HCT116 (cell line): ENCODE results near the gene IPCEF1. TPM values are rescaled to one million over a fixed set of nuclear protein-coding genes. Genes with fewer than 3 reads are reported as not detected.

Experiments
- ATAC-seq: fragments of 200-7000 bp; cut with Tn5 transposase; 2 replicates; pipeline ENCODE4 v1.9.1; 2020; ENCODE audit warnings: mild to moderate bottlenecking, moderate library complexity
- Bru-seq: library from RNA; stranded (reverse); fragments of 400-500 nt; gene quantifications from one replicate; lab custom pipeline; 2021; lab: Mats Ljungman, UMichigan
- BruChase-seq, 2 experiments: library from RNA; stranded (reverse); fragments of 400-500 nt; gene quantifications; one replicate each; lab custom pipeline; 2021; lab: Mats Ljungman, UMichigan
- BruUV-seq: library from RNA; stranded (reverse); fragments of 400-500 nt; replicated peaks from 2 replicates; lab custom pipeline; 2021; lab: Mats Ljungman, UMichigan
- CTCF ChIA-PET: fragments of 300-600 bp; sonication (Branson Sonifier 250); formaldehyde crosslinking; loops from one replicate; lab custom pipeline; 2021; ENCODE audit warnings: antibody characterized with exemption; lab: Charles Lee
- POLR2A ChIA-PET: fragments of 300-600, 350-600 bp; sonication (Branson Sonifier 250); formaldehyde crosslinking; loops from one replicate; lab custom pipeline; 2021; ENCODE audit warnings: antibody characterized with exemption; lab: Charles Lee
- RAD21 ChIA-PET, 2 experiments: fragments of 300-600 bp; sonication (Branson Sonifier 250); formaldehyde crosslinking; loops; one replicate each; lab custom pipeline; 2023; ENCODE audit warnings: low total read pairs in 2 of 2; ENCODE audit not compliant: uncharacterized antibody in 2 of 2, unreplicated experiment in 2 of 2, low non-redundant PET in 1 of 2; lab: Charles Lee
- DNase-seq: peaks from one replicate; pipeline ENCODE4 v3.0.0-alpha.2; 2010; ENCODE audit warnings: low read depth, low spot score
- H2AFZ ChIP-seq: fragments of 200-600 bp; shearing (Covaris generic), sonication (generic); 2 replicates; pipeline ENCODE4 v1.6.1; 2017; ENCODE audit warnings: low read depth, mixed run types, mixed read lengths, antibody characterized with exemption, low read length; ENCODE audit not compliant: poor library complexity, severe bottlenecking
- H3K27ac ChIP-seq: 2 replicates; pipeline ENCODE4 v1.5.1; 2012; ENCODE audit warnings: low read depth, low read length
- H3K27me3 ChIP-seq: fragments of 200-600 bp; sonication (generic); 2 replicates; pipeline ENCODE4 v1.6.1; 2016; ENCODE audit warnings: mixed run types, low read length, mixed read lengths; ENCODE audit not compliant: insufficient read depth
- H3K36me3 ChIP-seq, 2 experiments: fragments of 200-500 bp in 1 of 2; fragments of 200-600 bp in 1 of 2; sonication (Bioruptor generic) in 1 of 2; sonication (generic) in 1 of 2; 2 replicates each; pipeline versions ENCODE4 v1.5.1 to v1.6.1; 2014 to 2016; ENCODE audit warnings: low read length in 2 of 2, inconsistent platforms in 1 of 2, mixed read lengths in 1 of 2, mixed run types in 1 of 2; ENCODE audit not compliant: insufficient read depth in 2 of 2, control insufficient read depth in 1 of 2
- H3K4me1 ChIP-seq, 2 experiments: fragments of 200-600 bp in 1 of 2; sonication (generic) in 1 of 2; 2 replicates each; pipeline versions ENCODE4 v1.5.1 to v1.6.1; 2012 to 2017; ENCODE audit warnings: low read length in 2 of 2, inconsistent platforms in 1 of 2, mild to moderate bottlenecking in 1 of 2, mixed read lengths in 1 of 2, mixed run types in 1 of 2, moderate library complexity in 1 of 2; ENCODE audit not compliant: insufficient read depth in 2 of 2, control insufficient read depth in 1 of 2
- H3K4me2 ChIP-seq: fragments of 200-600 bp; sonication (generic); 2 replicates; pipeline ENCODE4 v1.6.1; 2017; ENCODE audit warnings: mixed run types, low read length, mixed read lengths
- H3K4me3 ChIP-seq, 2 experiments: fragments of 200-600 bp in 1 of 2; sonication (generic) in 1 of 2; replicated peaks in 1 of 2; 2 replicates each; pipeline ENCODE4 v1.5.1; 2011 to 2016; ENCODE audit warnings: low read length in 2 of 2, control low read depth in 1 of 2, low read depth in 1 of 2, mild to moderate bottlenecking in 1 of 2, mixed read lengths in 1 of 2, mixed run types in 1 of 2
- H3K79me2 ChIP-seq: fragments of 200-600 bp; sonication (generic); 2 replicates; pipeline ENCODE4 v1.6.1; 2017; ENCODE audit warnings: mild to moderate bottlenecking, mixed run types, low read length, moderate library complexity, mixed read lengths; ENCODE audit not compliant: insufficient read depth
- H3K9ac ChIP-seq: fragments of 200-600 bp; sonication (generic); 2 replicates; pipeline ENCODE4 v1.6.1; 2016; ENCODE audit warnings: low read length, mixed read lengths
- H3K9me2 ChIP-seq: fragments of 200-600 bp; sonication (generic), shearing (Covaris generic); 2 replicates; pipeline ENCODE4 v1.6.1; 2017; ENCODE audit warnings: mixed run types, mild to moderate bottlenecking, moderate library complexity; ENCODE audit not compliant: insufficient read depth
- H3K9me3 ChIP-seq, 2 experiments: fragments of 200-500 bp in 1 of 2; fragments of 200-600 bp in 1 of 2; sonication (Bioruptor generic) in 1 of 2; sonication (generic) in 1 of 2; 2 replicates each; pipeline ENCODE4 v1.6.1; 2014 to 2017; ENCODE audit warnings: low read length in 2 of 2, mixed read lengths in 2 of 2, inconsistent platforms in 1 of 2, low read depth in 1 of 2, mild to moderate bottlenecking in 1 of 2, mixed run types in 1 of 2, moderate library complexity in 1 of 2; ENCODE audit not compliant: control insufficient read depth in 1 of 2, insufficient read depth in 1 of 2
- H4K20me1 ChIP-seq: fragments of 200-600 bp; sonication (generic), shearing (Covaris generic); 2 replicates; pipeline ENCODE4 v1.6.1; 2017; ENCODE audit warnings: mixed run types, mild to moderate bottlenecking, moderate library complexity; ENCODE audit not compliant: insufficient read depth
- ATF3 ChIP-seq: IDR thresholded peaks from 2 replicates; pipeline ENCODE4 v1.6.1; 2012
- CBX3 ChIP-seq: IDR thresholded peaks from 2 replicates; pipeline ENCODE4 v1.6.1; 2012; ENCODE audit warnings: low read depth
- CEBPB ChIP-seq: IDR thresholded peaks from 2 replicates; pipeline ENCODE4 v1.6.1; 2012; ENCODE audit warnings: low read depth
- EZH2 ChIP-seq: fragments of 200-600 bp; sonication (generic); IDR thresholded peaks from 2 replicates; pipeline ENCODE4 v1.6.1; 2017; ENCODE audit warnings: antibody characterized with exemption, mixed run types
- EZH2phosphoT487 ChIP-seq: fragments of 200-600 bp; IDR thresholded peaks from 2 replicates; pipeline ENCODE4 v1.6.1; 2018; ENCODE audit warnings: antibody characterized with exemption, borderline replicate concordance
- POLR2A ChIP-seq: IDR thresholded peaks from 2 replicates; pipeline ENCODE4 v1.7.0; 2011; ENCODE audit warnings: borderline replicate concordance; ENCODE audit not compliant: insufficient read depth, insufficient read length; ENCODE audit errors: extremely low read depth
- POLR2AphosphoS5 ChIP-seq: IDR thresholded peaks from 2 replicates; pipeline ENCODE4 v1.6.1; 2011; ENCODE audit warnings: mild to moderate bottlenecking, low read depth, low read length, moderate library complexity
- RAD21 ChIP-seq: IDR thresholded peaks from 2 replicates; pipeline ENCODE4 v1.6.1; 2012; ENCODE audit warnings: low read depth, mild to moderate bottlenecking
- SIN3A ChIP-seq: IDR thresholded peaks from 2 replicates; pipeline ENCODE4 v1.6.1; 2012; ENCODE audit warnings: low read depth
- SRF ChIP-seq: IDR thresholded peaks from 2 replicates; pipeline ENCODE4 v1.6.1; 2012; ENCODE audit warnings: low read depth
- TCF7L2 ChIP-seq: IDR thresholded peaks from 2 replicates; pipeline ENCODE4 v1.7.0; 2011; ENCODE audit warnings: borderline replicate concordance, inconsistent platforms; ENCODE audit not compliant: insufficient read depth, insufficient read length; ENCODE audit errors: extremely low read depth
- YY1 ChIP-seq: IDR thresholded peaks from 2 replicates; pipeline ENCODE4 v1.6.1; 2011; ENCODE audit warnings: low read length, low read depth, moderate library complexity, mild to moderate bottlenecking; ENCODE audit not compliant: insufficient replicate concordance; ENCODE audit errors: extremely low read depth
- ZNF274 ChIP-seq: fragments of 200-500 bp; sonication (Bioruptor generic); IDR thresholded peaks from 2 replicates; pipeline ENCODE4 v1.6.1; 2014; ENCODE audit warnings: mild to moderate bottlenecking, low read depth, low read length, inconsistent platforms
- intact Hi-C: fragments of 100-400 bp; cut with micrococcal nuclease; formaldehyde crosslinking; loops from 2 replicates; pipeline ENCODE4 v1.10.0; 2022
- long read RNA-seq: library from polyadenylated mRNA; unstranded; transcript quantifications from one replicate; pipeline ENCODE4 v2.0.0, GENCODE V29; 2021; ENCODE audit not compliant: unreplicated experiment
- polyA plus RNA-seq: library from polyadenylated mRNA; unstranded; fragments of >200 nt; gene quantifications from 2 replicates; pipeline ENCODE4 v1.2.1, GENCODE V29; 2012; ENCODE audit warnings: missing spikeins
- total RNA-seq: library from RNA; stranded (reverse); gene quantifications from one replicate; pipeline ENCODE4 v1.2.1, GENCODE V29; 2021; ENCODE audit not compliant: unreplicated experiment

The IPCEF1 gene
- 0.32 TPM for total RNA-seq
- polyA plus RNA-seq, result not detected in 2 replicates
- percentile 25 among the genes with signal in this experiment for Bru-seq, nascent RNA
- BruChase-seq, experiment 1, labeled RNA remaining after a 6-hour chase, result percentile 29 among the genes with signal in this experiment
- percentile 31 among the genes with signal in this experiment for BruChase-seq, experiment 2, labeled RNA remaining after a 2-hour chase
- long read RNA-seq, result 0 reads

- peaks cover 0 to 7% of the 10 kb centered on the region in 2 experiments; a peak in 1 of 4 replicates for H3K4me1 ChIP-seq
- RAD21 ChIA-PET, result no interaction called here
- intact Hi-C loops, result no loop called here
- H3K27me3 ChIP-seq, result no peaks in the 10 kb centered on the region
- H3K4me3 ChIP-seq, result no peak within 1 kb of the TSS
- no peak for ATAC-seq
- BruUV-seq, result no TSS peak
- no peak within 1 kb of the TSS for H3K27ac ChIP-seq
- no peaks in the 10 kb centered on the region for H3K79me2 ChIP-seq
- H4K20me1 ChIP-seq, result no peaks in the 10 kb centered on the region
- no peak within 1 kb of the TSS for H3K4me2 ChIP-seq
- TF ChIP-seq YY1, result no peak
- TF ChIP-seq EZH2, result no peak
- no peak for TF ChIP-seq RAD21
- TF ChIP-seq ZNF274, result no peak
- TF ChIP-seq POLR2AphosphoS5, result no peak
- no peak for TF ChIP-seq SRF
- no peak for TF ChIP-seq POLR2A
- no peak for TF ChIP-seq TCF7L2
- no peak for TF ChIP-seq CEBPB
- TF ChIP-seq SIN3A, result no peak
- no peak for TF ChIP-seq EZH2phosphoT487
- TF ChIP-seq, all 23 proteins: peak for 0
- Histone ChIP-seq H3K36me3 (no peaks in the 10 kb centered on the region), H2AFZ (no peak within 1 kb of the TSS), H3K9me2 (no peaks in the 10 kb centered on the region), H3K9ac (no peak within 1 kb of the TSS), H3K9me3 (no peaks in the 10 kb centered on the region)
- no peak for DNase-seq
- ChIA-PET CTCF (no interaction called here), POLR2A (no interaction called here)
Measured at GRCh38 chr6:154356690-154357089, at the start of gene IPCEF1. IPCEF1 (minus strand) TSS chr6:154356803; CDS start chr6:154265947, 90,856 bp downstream.

GRCh38 chr6:154406301-154406700, 49.7 kb upstream of the IPCEF1 start:
- H3K27me3 ChIP-seq, result no peaks in the 10 kb centered on the region
- H2AFZ ChIP-seq, result no peak overlapping the region
- H3K4me2 ChIP-seq, result no peak overlapping the region
- no peak for TF ChIP-seq CBX3
- TF ChIP-seq CEBPB, result no peak
- TF ChIP-seq ZNF274, result no peak
- no peak for TF ChIP-seq ATF3
- no peak overlapping the region for H3K9ac ChIP-seq
- DNase-seq, result no peak
- RAD21 ChIA-PET, result no interaction called here
- POLR2A ChIA-PET, result no interaction called here
- no peaks in the 10 kb centered on the region for H4K20me1 ChIP-seq
- no peaks in the 10 kb centered on the region for H3K79me2 ChIP-seq
- ATAC-seq, result no peak
- H3K27ac ChIP-seq, result no peak overlapping the region
- H3K4me3 ChIP-seq, result no peak overlapping the region
- BruUV-seq, result no TSS peak
- no peaks in the 10 kb centered on the region; a peak in 1 of 4 replicates for H3K36me3 ChIP-seq
- intact Hi-C loops, result no loop called here
- CTCF ChIA-PET, result no interaction called here
- H3K9me3 ChIP-seq, result no peaks in the 10 kb centered on the region
- H3K4me1 ChIP-seq, result peaks cover 32 to 34% of the 10 kb centered on the region in 2 experiments
- no peaks in the 10 kb centered on the region for H3K9me2 ChIP-seq
